CD4-positive, alpha-beta T cell treated with Interleukin-6 at 100 ng/mL for 8 hours (primary cell): ENCODE results near the gene PRDM13.
"Not testable (repeated sequence)": the region's sequence is repeated elsewhere in the genome, so short reads cannot be mapped to it uniquely, and the experiment has no call there.

Source experiments
- DNase-seq: peaks from one replicate; pipeline ENCODE4 v3.0.0-alpha.2; 2020; ENCODE audit warnings: mixed read lengths, low spot score

The PRDM13 gene

DNA sequence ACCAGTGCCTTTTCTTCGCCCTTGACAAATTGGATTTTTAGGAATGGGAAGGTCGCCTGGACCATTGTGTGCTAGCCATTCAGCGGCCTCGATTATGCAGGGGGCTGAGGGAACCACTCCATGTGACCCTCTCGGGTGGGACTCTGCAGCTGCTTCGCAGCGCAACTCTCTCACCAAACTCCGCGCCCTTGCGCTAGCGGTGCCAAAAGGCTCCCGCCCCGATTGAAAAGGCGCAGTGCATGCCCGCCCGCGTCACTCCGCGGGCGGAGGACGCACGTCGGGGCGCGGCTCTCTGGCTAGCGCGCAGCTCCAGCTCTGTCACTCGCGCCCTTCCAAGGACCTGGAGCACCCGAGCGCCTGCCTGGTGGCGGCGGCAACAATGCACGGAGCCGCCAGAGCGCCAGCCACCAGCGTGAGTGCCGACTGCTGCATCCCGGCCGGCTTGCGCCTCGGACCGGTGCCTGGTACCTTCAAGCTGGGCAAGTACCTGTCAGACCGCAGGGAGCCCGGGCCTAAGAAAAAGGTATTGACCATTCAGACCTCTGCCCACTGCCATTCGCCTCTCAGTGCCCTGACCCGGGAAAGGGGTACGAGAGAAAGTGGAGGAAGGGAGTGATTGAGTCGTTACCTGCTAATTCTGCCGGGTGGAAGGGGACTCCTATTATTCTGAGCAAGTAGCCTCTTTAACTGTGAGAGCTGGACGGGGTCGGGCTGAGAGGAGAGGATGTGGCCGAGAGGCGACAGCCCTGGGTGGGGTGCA, at the start of gene PRDM13:
PRDM13 (plus strand) TSS at position 178 of the 760 bp plus-strand sequence; CDS start at position 380, 202 bp downstream.
- DNase-seq = no peak

- DNase-seq = no peak
Measured at GRCh38 chr6:99559057-99559456, 47.6 kb upstream of the PRDM13 start.

DNA sequence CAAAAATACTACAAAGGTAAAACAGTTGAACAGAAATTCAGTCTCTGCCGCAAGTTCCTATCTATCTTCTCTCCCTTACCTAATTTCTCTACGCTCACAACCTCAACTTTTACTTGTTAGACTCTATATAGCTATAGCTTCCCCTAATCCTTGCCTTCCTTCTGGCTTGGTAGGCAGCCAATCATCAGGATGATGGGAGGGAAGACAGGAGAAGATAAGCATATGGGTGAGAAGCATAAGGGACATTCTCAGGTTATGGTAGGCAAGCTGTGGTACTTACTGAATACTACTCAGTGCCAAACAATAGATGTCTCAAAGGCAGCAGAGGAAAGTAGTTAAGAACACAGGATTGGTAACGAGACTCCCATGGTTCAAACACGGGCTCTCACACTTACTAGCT, 46.0 kb upstream of the PRDM13 start:
- no peak for DNase-seq

DNA sequence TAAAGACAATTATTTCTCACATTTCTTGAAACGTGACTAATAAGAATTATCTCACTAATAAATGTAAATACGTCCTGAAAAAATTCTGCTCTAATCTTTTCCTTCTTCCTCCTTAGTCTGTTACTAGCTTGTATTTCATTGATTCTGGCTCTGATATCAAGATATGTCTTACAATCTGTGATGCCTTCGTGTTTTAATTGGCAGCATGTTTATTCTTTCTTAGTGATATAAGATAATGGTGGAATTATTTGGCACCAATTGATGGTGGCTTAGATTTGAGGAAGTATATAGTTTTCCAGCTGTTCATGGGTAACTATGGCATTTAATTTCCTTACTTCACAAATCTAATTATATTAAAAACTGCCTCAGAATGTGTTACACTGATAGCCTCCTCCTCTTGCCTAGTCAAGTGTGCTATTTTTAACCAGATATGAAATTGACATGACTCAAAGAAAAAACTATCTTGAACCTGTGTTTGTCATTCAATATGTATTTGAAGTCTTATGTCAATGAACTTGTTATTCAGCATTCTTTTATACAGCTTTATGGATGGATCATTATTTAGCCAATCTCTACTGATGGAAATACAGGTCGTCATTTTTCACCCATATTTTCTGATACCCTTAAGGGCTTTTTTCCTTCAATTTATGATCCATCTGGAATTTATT, 43.4 kb upstream of the PRDM13 start:
- no peak for DNase-seq

DNA sequence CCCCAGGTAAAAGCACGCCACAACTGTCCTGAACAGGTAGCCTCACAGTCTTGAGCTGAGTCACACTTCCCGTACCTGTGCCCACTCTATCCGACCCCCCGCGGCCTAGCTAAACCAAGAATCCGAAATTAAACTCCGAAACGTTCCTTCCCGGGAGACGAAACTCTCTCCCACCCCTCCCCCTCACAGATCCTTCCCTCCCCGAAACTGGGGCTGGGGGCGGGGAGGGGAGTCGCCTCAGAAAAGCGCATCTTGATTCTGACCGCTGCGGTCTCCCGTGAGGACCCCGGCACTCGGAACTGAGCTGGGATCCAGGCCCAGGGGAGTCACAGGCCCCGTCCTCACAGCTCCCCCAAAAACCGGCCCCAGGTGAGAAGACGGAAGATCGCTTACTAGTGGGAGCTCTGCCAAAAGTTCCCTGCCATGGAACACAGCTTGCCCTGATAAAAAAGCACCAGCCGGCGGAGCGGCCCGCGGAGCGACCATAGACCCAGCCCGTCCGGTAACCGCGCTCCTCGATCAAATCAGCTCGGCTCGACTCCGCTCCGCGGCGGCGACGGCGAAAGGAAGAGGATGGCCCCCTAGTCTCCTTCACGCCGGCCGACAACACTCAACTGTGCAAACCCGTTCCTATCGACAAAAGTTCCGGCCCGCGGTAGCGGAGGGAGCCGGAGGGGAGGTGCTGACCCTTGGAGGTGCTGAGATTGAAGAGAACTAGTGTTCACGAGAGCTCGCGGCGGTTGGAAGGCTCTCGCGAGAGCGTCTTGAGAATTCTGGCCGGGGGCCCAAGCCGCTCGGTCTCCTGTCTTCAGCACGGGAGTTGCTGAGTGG, 38.3 kb upstream of the PRDM13 start, which contains the start of gene CCNC:
CCNC (minus strand) TSS at position 558 of the 831 bp plus-strand sequence; CDS start at position 425, 133 bp downstream.
- peak; percentile 83 for DNase-seq

DNA sequence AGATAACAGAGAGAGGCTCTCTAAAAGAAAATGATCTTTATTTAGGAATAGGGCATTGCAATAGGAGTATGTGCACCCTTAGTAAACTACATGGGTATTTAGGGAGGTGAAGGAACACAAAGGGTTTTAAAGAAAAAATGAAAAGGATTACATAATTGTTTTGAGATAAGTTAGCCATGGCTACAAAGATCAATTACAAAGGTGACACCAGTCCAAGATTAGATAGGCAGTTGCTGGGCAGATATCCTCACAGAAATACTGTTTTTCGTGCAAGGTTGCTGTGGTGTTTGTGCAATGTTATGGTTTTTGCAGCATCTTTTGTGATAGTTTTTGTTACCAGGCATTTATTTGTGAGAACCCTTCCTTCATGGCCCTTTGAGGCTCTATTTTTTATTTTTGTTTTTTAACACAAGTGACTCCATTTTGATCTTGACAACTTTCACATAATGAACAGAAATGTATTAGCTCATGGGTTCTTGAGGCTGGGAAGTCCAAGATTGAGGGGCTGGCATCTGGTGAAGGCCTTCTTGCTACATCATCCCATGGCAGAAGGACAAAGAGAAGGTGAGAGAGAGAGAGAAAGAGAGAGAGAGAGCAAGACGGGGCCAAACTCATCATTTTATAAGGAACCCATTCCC, 32.5 kb upstream of the PRDM13 start:
- no peak for DNase-seq

DNA sequence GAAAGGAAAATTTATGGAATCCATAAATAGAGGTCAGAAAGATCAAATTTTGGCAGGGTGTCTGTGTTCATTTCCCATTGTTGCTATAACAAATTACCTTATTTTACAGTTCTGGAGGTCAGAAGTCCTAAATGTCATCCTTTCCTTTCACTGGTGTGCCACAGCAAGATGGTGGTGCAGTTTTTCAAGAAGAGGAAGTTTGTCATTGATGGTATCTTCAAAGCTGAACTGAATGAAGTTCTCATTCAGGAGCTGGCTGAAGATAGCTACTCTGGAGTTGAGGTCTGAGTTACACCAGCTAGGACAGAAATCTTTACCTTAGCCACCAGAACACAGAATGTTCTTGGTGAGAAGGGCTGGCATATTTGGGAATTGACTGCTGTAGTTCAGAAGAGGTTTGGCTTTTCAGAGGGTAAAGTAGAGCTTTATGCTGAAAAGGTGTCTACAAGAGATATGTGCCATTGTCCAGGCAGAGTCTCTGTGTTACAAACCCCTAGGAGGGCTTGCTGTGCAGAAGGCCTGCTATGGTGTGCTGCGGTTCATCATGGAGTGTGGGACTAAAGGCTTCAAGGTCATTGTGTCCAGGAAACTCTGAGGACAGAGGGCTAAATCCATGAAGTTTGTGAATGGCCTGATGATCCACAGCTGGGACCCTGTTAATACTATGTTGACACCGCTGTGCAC, 30.9 kb upstream of the PRDM13 start:
- no peak for DNase-seq

DNA sequence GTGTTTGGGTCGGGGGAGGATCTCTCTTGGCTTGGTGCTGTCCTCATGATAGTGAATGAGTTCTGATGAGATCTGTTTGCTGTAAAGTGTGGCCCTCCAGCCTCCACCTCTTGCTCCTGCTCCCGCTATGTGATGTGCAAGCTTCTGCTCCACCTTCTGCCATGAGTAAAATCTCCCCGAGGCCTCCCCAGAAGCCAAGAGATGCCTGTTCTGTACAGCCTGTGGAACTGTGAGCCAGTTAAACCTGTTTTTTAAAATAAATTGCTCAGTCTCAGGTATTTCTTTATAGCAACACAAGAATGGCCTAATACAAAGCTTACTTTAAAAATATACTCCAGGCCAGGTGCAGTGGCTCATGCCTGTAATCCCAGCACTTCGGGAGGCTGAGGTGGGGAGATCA, 26.9 kb upstream of the PRDM13 start:
- no peak for DNase-seq

- DNase-seq = no peak
Measured at GRCh38 chr6:99587792-99588191, 18.8 kb upstream of the PRDM13 start.

- DNase-seq = peak; percentile 61
Measured at GRCh38 chr6:99588618-99589289, 17.9 kb upstream of the PRDM13 start.

DNA sequence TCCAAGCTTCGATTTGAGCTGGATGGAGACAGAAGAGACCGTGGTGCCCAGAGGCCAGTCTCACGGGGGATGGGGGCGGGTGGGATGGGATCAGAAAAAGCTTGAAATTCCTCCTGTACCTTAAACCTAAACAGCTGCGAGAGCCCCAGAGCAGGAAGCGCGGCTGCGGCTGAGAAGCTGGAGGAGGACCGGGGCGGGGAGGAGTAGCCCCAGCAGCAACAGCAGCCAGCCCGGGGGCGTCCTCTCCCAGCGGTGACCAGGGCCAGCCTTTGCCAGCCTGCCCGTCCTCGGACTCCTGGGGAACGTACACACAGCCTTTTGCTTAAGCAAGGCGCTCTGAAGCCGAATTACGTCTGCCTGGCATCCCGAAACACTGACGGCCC, 17.4 kb upstream of the PRDM13 start:
- no peak for DNase-seq

DNA sequence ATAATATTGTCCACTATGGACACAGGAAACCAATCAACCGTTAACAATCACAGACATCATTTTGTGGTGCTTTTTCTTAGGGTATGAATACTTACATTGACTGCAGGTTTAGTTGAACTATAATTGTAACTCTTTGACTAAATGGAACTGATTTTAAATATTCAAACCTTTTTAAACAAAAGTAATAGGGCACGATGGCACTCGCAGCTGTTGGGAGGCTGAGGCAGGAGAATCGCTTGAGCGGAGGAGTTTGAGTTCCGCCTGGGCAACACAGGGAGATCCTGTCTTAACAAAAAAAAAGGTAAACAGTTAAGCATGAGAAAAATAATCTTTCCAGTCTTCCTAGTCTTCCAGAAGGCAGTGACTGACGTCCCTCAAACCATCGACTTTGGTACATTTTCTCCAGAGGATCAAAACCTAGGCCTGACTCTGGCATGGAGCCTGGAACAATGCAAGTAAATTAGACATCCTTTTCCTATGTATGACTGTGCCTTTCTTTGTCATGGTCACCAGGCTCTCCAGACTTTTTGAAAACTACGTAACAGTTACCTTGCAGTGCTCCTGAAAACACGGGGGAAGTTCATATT, 16.6 kb upstream of the PRDM13 start:
- no peak for DNase-seq

DNA sequence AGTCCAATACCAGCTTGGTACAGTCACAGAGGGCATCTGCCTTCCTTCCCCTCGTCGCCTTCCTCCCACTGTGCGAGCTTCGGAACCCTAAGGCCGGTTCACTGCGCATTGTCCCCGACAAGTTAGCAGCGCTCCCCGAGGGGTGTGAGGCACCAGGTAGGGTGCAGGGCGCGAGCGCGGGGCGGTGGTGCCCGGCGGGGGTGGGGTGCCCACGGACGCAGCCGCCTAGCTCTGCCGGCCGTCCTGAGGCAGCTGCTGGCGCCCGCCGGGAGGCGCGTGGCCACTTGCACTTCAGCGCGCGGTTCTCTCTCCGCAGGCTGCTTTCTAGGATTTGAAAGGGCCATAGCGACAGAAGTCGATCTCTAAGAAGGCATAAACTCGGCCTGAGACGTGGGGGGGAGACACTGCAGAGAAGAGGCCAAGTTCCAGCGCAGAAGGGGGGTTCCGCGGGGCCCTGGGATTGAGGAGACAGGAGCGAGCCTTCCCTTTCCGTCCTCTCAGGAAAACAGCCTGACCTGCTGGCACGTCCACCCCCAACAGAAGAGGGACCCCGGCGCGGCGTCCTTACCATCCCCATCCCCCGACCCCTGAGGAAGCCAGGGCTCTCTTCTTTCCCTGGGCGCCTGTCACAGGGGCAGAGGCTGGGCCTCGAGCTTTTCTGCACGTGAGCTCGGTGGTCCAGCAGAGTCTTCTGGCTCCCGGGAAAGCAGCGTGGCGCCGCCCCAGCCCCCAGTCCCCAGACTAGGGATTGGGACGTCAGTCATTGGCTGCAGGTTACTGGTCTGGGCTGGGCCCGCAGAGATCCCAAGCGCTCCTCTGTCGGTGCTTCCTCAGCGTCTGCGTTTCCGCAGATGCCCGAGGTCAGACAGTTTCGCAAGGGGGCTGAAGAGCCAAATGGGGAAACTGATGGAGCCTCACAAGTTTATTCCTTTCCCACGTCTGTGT, 15.6 kb upstream of the PRDM13 start:
- no peak for DNase-seq

- no peak for DNase-seq
Measured at GRCh38 chr6:99591673-99592364, 14.8 kb upstream of the PRDM13 start.

GRCh38 chr6:99592900-99593299, 13.7 kb upstream of the PRDM13 start:
- DNase-seq = no peak

- DNase-seq = not testable (repeated sequence)
Measured at GRCh38 chr6:99594696-99595095, 11.9 kb upstream of the PRDM13 start.

DNA sequence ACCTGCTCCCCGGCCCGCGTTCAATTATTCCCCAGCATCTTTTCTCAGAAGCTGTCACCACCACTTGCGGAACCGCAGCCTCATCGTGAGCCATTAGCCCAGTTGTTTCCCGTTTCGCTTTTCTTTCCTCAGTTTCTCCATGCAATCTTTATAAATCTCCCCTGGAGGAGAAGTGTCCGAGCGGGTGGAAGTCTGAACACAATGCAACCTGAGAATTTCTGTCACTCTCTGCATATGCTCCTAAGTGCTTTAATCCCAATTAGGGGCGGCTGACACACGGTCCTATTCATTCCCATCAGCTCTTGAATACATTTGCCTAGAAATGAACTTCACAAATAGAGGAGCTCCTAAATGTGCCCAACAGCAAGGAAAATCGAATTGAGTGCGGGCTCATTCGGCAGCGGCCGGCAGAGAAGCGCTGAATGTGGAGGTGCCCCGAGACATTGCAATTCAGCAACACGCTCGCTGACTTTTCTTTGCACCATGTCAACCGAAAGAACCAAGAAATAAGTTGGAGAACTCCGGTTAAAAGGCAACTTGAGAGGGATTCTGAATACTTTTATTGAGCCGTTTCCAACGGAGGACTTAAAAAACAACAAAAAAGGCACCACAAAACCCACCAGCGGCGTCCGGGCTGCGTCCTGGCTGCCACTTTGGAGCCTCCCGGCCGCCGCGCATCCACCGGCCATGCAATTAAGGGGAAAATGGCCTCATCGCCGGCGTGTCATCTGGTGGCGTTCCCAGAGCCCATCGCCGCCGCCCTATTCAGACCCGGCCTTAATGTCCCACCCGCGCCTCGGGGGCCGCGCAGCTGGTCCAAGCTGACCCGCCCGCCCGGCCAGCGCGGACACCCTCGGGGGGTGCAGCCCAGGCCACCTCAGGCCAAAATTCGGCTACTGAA, 3.9 kb upstream of the PRDM13 start:
- no peak for DNase-seq
